Lower leg skin (tissue), 4 donors: ENCODE data around the gene GHR. TPM values are rescaled to one million over a fixed set of nuclear protein-coding genes. Genes with fewer than 3 reads are reported as not detected.
"Not testable (repeated sequence)": the region's sequence is repeated elsewhere in the genome, so short reads cannot be mapped to it uniquely, and the experiment has no call there.

Experiments used
- DNase-seq, 2 donors: peaks; one replicate each; pipeline ENCODE4 v3.0.0-alpha.2; 2019; ENCODE audit warnings: low spot score in 2 of 2
- H3K4me3 ChIP-seq: fragments of 200-600 bp; sonication (generic); 2 replicates; pipeline ENCODE4 v1.5.1; 2017; ENCODE audit warnings: mild to moderate bottlenecking, low read depth; ENCODE audit not compliant: poor library complexity, severe bottlenecking
- CTCF ChIP-seq, 3 donors: fragments of 450-650 bp; IDR thresholded peaks; one replicate each; pipeline ENCODE4 v1.5.1; 2016; ENCODE audit warnings: antibody characterized with exemption in 3 of 3, mild to moderate bottlenecking in 3 of 3, moderate library complexity in 2 of 3
- POLR2A ChIP-seq, 2 donors: fragments of 450-650 bp; IDR thresholded peaks; one replicate each; pipeline ENCODE4 v1.6.1; 2016 to 2017; ENCODE audit warnings: antibody characterized with exemption in 2 of 2, mild to moderate bottlenecking in 1 of 2, moderate library complexity in 1 of 2
- WGBS, 2 donors: methylation state at CpG; one replicate each; pipeline ENCODE4 v1.1.5; 2018; 5-methylcytosine and 5-hydroxymethylcytosine counted together
- intact Hi-C: fragments of 100-400 bp; cut with DNase I; formaldehyde crosslinking; loops from one replicate; pipeline ENCODE4 v1.15.0; 2023; ENCODE audit warnings: low total_unique reads
- total RNA-seq, 4 donors: library from RNA; depleted of rRNA; stranded (reverse); fragments of >200 nt; gene quantifications; one replicate each; pipeline ENCODE4 v1.1.0, GENCODE V29; 2016

The GHR gene
- total RNA-seq, 4 donors from 2014 or later, result 10.5 to 23.1 (median 14.2) TPM

GRCh38 chr5:42570966-42571960 is 148.0 kb downstream of the GHR start:
- WGBS, 2 donors, result 58 to 67% methylated on average over 8 of the region's 8 CpGs
- DNase-seq, result no peak
- no peak overlapping the region for H3K4me3 ChIP-seq
- TF ChIP-seq POLR2A (IDR thresholded peaks at IDR 0.05) (no peak), CTCF (IDR thresholded peaks at IDR 0.05) (no peak)
- intact Hi-C loops, result no loop called here

- TF ChIP-seq POLR2A (IDR thresholded peaks at IDR 0.05) (no peak), CTCF (IDR thresholded peaks at IDR 0.05) (no peak)
- 88 to 89% methylated on average over 3 of the region's 3 CpGs for WGBS, 2 donors
- H3K4me3 ChIP-seq, result no peak overlapping the region
- no peak for DNase-seq
- intact Hi-C loops, result no loop called here
These were observed 149.1 kb downstream of the GHR start for GRCh38 chr5:42572313-42572712.

DNA sequence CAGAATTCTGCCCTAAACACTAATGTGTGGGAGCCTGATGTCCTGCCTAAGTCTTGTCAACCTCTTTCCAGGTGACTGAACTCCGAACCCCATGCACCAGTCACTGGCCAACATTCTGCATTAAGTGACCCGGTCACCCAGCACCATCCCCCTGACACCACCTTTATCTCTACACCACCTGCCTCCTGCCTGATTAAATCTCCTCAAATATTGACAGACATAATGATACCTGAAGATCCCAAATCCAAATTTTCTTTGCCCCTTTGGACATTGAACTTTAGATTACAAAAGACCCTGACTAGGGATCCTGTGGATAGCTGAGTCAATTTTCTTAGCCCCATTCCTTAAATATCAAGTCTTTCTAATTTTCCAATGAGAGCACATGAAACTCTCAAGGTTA is 150.1 kb downstream of the GHR start:
- WGBS, 2 donors, result 91 to 98% methylated on average over 2 of the region's 2 CpGs
- H3K4me3 ChIP-seq, result no peak overlapping the region
- TF ChIP-seq CTCF (IDR thresholded peaks at IDR 0.05), result no peak
- no peak for TF ChIP-seq POLR2A (IDR thresholded peaks at IDR 0.05)
- intact Hi-C loops, result no loop called here
- no peak for DNase-seq

DNA sequence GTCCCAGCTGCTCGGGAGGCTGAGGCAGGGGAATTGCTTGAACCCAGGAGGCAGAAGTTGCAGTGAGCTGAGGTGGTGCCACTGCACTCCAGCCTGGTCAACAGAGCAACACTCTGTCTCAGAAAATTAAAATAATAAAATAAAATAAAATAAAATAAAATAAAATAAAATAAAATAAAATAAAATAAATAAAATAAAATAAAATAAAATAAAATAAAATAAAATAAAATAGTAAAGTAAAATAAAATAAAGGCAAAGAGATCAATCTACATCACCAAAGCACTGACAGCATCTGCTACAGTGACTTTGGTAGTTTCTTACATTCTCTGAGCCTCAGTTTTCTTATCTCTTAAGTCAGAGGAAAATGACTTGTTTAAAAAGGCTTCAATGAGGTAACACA is 152.7 kb downstream of the GHR start:
- WGBS, 2 donors, result 88 to 100% methylated on average over 1 of the region's 1 CpG
- intact Hi-C loops, H3K4me3 ChIP-seq, DNase-seq: not testable (repeated sequence)

GRCh38 chr5:42578901-42579300 is 155.7 kb downstream of the GHR start:
- H3K4me3 ChIP-seq, intact Hi-C loops, DNase-seq: not testable (repeated sequence)
- 91 to 100% methylated on average over 1 of the region's 1 CpG for WGBS, 2 donors

GRCh38 chr5:42579320-42579719 is 156.1 kb downstream of the GHR start:
- intact Hi-C loops, result no loop called here
- no peak overlapping the region for H3K4me3 ChIP-seq
- TF ChIP-seq POLR2A (IDR thresholded peaks at IDR 0.05), result no peak
- TF ChIP-seq CTCF (IDR thresholded peaks at IDR 0.05), result no peak
- DNase-seq, result no peak
- WGBS, 2 donors, result 26 to 29% methylated on average over 1 of the region's 1 CpG
